H1 (cell line): ENCODE measurements around the gene GNAS. TPM values are rescaled to one million over a fixed set of nuclear protein-coding genes. Genes with fewer than 3 reads are reported as not detected.
A peak's percentile ranks its signal among the peaks of the same experiment; 100 is the strongest.

Experiments
- CTCF ChIA-PET: fragments of 300-600 bp; sonication (Branson Sonifier 250); formaldehyde crosslinking; loops from one replicate; lab custom pipeline; 2021; ENCODE audit not compliant: partially characterized antibody; lab: Charles Lee
- POLR2A ChIA-PET: fragments of 300-600 bp; sonication (Branson Sonifier 250); formaldehyde crosslinking; loops from one replicate; lab custom pipeline; 2021; ENCODE audit warnings: inconsistent platforms; ENCODE audit not compliant: partially characterized antibody; lab: Charles Lee
- DNase-seq, 2 experiments: peaks; one replicate each; pipeline versions ENCODE4 v3.0.0 to v3.0.0-alpha.2; 2010 to 2022; ENCODE audit warnings: low spot score in 2 of 2, low read depth in 1 of 2, mixed read lengths in 1 of 2
- FAIRE-seq: peaks from 2 replicates; lab custom pipeline; 2011; peaks lifted over from hg19 to GRCh38; lab: Jason Lieb, UNC
- H2AFZ ChIP-seq: 2 replicates; pipeline ENCODE4 v1.8.1; 2012; ENCODE audit warnings: low read length, inconsistent platforms
- H2AK5ac ChIP-seq: 2 replicates; pipeline ENCODE4 v1.6.1; 2013; ENCODE audit warnings: low read depth, low read length
- H2BK120ac ChIP-seq: replicated peaks from 2 replicates; pipeline ENCODE3; 2013; ENCODE audit warnings: low read depth, low read length, inconsistent platforms
- H2BK12ac ChIP-seq: 2 replicates; pipeline ENCODE4 v1.6.1; 2013; ENCODE audit warnings: low read depth, low read length
- H2BK15ac ChIP-seq: 2 replicates; pipeline ENCODE4 v1.6.1; 2013; ENCODE audit warnings: low read length
- H2BK20ac ChIP-seq: 2 replicates; pipeline ENCODE4 v1.6.1; 2013; ENCODE audit warnings: low read length
- H2BK5ac ChIP-seq: 2 replicates; pipeline ENCODE4 v1.6.1; 2013; ENCODE audit warnings: low read depth, low read length
- H3K14ac ChIP-seq: 2 replicates; pipeline ENCODE4 v1.6.1; 2013; ENCODE audit warnings: inconsistent platforms; ENCODE audit not compliant: insufficient read length
- H3K18ac ChIP-seq: 2 replicates; pipeline ENCODE4 v1.6.1; 2013; ENCODE audit warnings: low read length; ENCODE audit errors: extremely low read depth
- H3K23ac ChIP-seq: 2 replicates; pipeline ENCODE4 v1.6.1; 2013; ENCODE audit warnings: inconsistent platforms; ENCODE audit not compliant: insufficient read length
- H3K23me2 ChIP-seq: 2 replicates; pipeline ENCODE4 v1.6.1; 2013; ENCODE audit warnings: low read depth, low read length
- H3K27ac ChIP-seq: 2 replicates; pipeline ENCODE4 v1.6.1; 2011; ENCODE audit warnings: low read depth, low read length, inconsistent platforms
- H3K27me3 ChIP-seq, 4 experiments: replicated peaks in 1 of 4; 1 replicate in 1 of 4; 2 replicates in 3 of 4; pipeline versions ENCODE4 v1.6.1 to v1.8.1; 2011 to 2013; ENCODE audit warnings: low read length in 3 of 4, mild to moderate bottlenecking in 3 of 4, inconsistent platforms in 2 of 4, mixed read lengths in 2 of 4, moderate library complexity in 1 of 4; ENCODE audit not compliant: control insufficient read depth in 3 of 4, insufficient read depth in 3 of 4; ENCODE audit errors: extremely low read depth in 1 of 4
- H3K36me3 ChIP-seq, 4 experiments: 2 replicates each; pipeline versions ENCODE4 v1.6.1 to v1.8.1; 2011 to 2013; ENCODE audit warnings: mild to moderate bottlenecking in 4 of 4, low read length in 3 of 4, moderate library complexity in 2 of 4, control low read depth in 1 of 4, inconsistent platforms in 1 of 4; ENCODE audit not compliant: insufficient read depth in 4 of 4, control insufficient read depth in 2 of 4
- H3K4ac ChIP-seq: replicated peaks from 2 replicates; pipeline ENCODE3; 2013; ENCODE audit warnings: low read length, low read depth, mixed read lengths, inconsistent platforms; ENCODE audit not compliant: insufficient read length
- H3K4me1 ChIP-seq, 4 experiments: replicated peaks in 1 of 4; 1 replicate in 1 of 4; 2 replicates in 3 of 4; pipeline versions ENCODE4 v1.6.1 to v1.8.1; 2011 to 2013; ENCODE audit warnings: low read length in 3 of 4, inconsistent platforms in 2 of 4, mixed read lengths in 1 of 4; ENCODE audit not compliant: insufficient read depth in 4 of 4, control insufficient read depth in 3 of 4
- H3K4me2 ChIP-seq, 2 experiments: 2 replicates each; pipeline versions ENCODE4 v1.6.1 to v1.8.1; 2011 to 2013; ENCODE audit warnings: low read depth in 2 of 2, low read length in 2 of 2, control low read depth in 1 of 2, inconsistent platforms in 1 of 2, mild to moderate bottlenecking in 1 of 2; ENCODE audit not compliant: insufficient read depth in 1 of 2
- H3K4me3 ChIP-seq, 4 experiments: fragments of 200-600, 300-600 bp in 1 of 4; sonication (generic), shearing (Covaris generic), sonication (Bioruptor Twin) in 1 of 4; 2 replicates each; pipeline versions ENCODE4 v1.5.1 to v1.8.1; 2011 to 2016; ENCODE audit warnings: low read length in 4 of 4, low read depth in 3 of 4, control low read depth in 2 of 4, inconsistent platforms in 2 of 4, mild to moderate bottlenecking in 2 of 4, mixed read lengths in 1 of 4, moderate library complexity in 1 of 4; ENCODE audit not compliant: insufficient read depth in 2 of 4; ENCODE audit errors: extremely low read depth in 1 of 4
- H3K56ac ChIP-seq: replicated peaks from 2 replicates; pipeline ENCODE3; 2013; ENCODE audit warnings: low read depth, mild to moderate bottlenecking, mixed read lengths, low read length, inconsistent platforms; ENCODE audit not compliant: insufficient read length
- H3K79me1 ChIP-seq: 2 replicates; pipeline ENCODE4 v1.6.1; 2013; ENCODE audit warnings: low read depth, low read length, control low read depth
- H3K79me2 ChIP-seq, 2 experiments: 2 replicates each; pipeline versions ENCODE4 v1.6.1 to v1.8.1; 2012 to 2013; ENCODE audit warnings: low read length in 2 of 2, mild to moderate bottlenecking in 2 of 2, inconsistent platforms in 1 of 2; ENCODE audit not compliant: insufficient read depth in 2 of 2, control insufficient read depth in 1 of 2
- H3K9ac ChIP-seq, 4 experiments: replicated peaks in 1 of 4; 1 replicate in 1 of 4; 2 replicates in 3 of 4; pipeline versions ENCODE4 v1.6.1 to v1.8.1; 2011 to 2013; ENCODE audit warnings: low read depth in 3 of 4, low read length in 3 of 4, control low read depth in 2 of 4, mild to moderate bottlenecking in 2 of 4, moderate library complexity in 2 of 4, inconsistent platforms in 1 of 4; ENCODE audit errors: extremely low read depth in 1 of 4
- H3K9me3 ChIP-seq, 2 experiments: 2 replicates each; pipeline versions ENCODE4 v1.6.1 to v1.8.1; 2012 to 2013; ENCODE audit warnings: mild to moderate bottlenecking in 2 of 2, moderate library complexity in 2 of 2, control low read depth in 1 of 2, inconsistent platforms in 1 of 2, low read depth in 1 of 2, low read length in 1 of 2, mixed read lengths in 1 of 2; ENCODE audit not compliant: insufficient read depth in 2 of 2
- H4K20me1 ChIP-seq, 2 experiments: replicated peaks in 1 of 2; 2 replicates each; pipeline versions ENCODE3 to v1.8.1; 2011 to 2013; ENCODE audit warnings: inconsistent platforms in 2 of 2, low read length in 2 of 2, mild to moderate bottlenecking in 1 of 2; ENCODE audit not compliant: insufficient read depth in 2 of 2, control insufficient read depth in 1 of 2
- H4K5ac ChIP-seq: 2 replicates; pipeline ENCODE4 v1.6.1; 2013; ENCODE audit warnings: low read length, low read depth, mixed read lengths, inconsistent platforms; ENCODE audit not compliant: insufficient read length
- H4K8ac ChIP-seq: 2 replicates; pipeline ENCODE4 v1.8.0; 2013; ENCODE audit warnings: mild to moderate bottlenecking, moderate library complexity, low read length, inconsistent platforms; ENCODE audit not compliant: insufficient read depth; ENCODE audit errors: extremely low read depth
- H4K91ac ChIP-seq: replicated peaks from 2 replicates; pipeline ENCODE3; 2013; ENCODE audit warnings: low read length, mixed read lengths, inconsistent platforms; ENCODE audit not compliant: insufficient read length
- CBX8 ChIP-seq: fragments of 300-800, 300-1000 bp; sonication (generic); IDR thresholded peaks from 2 replicates; pipeline ENCODE4 v1.7.1; 2016; ENCODE audit warnings: low read depth, low read length, borderline replicate concordance
- CTCF ChIP-seq, 3 experiments: IDR thresholded peaks; 1 replicate in 2 of 3; 2 replicates in 1 of 3; pipeline versions ENCODE4 v1.5.1 to v1.6.1; 2011; ENCODE audit warnings: low read length in 3 of 3, mild to moderate bottlenecking in 3 of 3, inconsistent platforms in 2 of 3, low read depth in 1 of 3, moderate library complexity in 1 of 3; ENCODE audit not compliant: insufficient read depth in 1 of 3; ENCODE audit errors: control extremely low read depth in 1 of 3
- EZH2 ChIP-seq: fragments of 200-600 bp; sonication (generic); IDR thresholded peaks from 2 replicates; pipeline ENCODE4 v1.7.1; 2012; ENCODE audit warnings: low read depth, mild to moderate bottlenecking, moderate library complexity, low read length, inconsistent platforms; ENCODE audit not compliant: severe bottlenecking
- RAD21 ChIP-seq, 2 experiments: IDR thresholded peaks in 1 of 2; conservative IDR thresholded peaks in 1 of 2; 2 replicates each; pipeline ENCODE4 v1.6.1; 2011; ENCODE audit warnings: low read depth in 2 of 2, low read length in 2 of 2, improper control_type of control experiment in 1 of 2, inconsistent platforms in 1 of 2, mild to moderate bottlenecking in 1 of 2, moderate library complexity in 1 of 2
- RBBP5 ChIP-seq: IDR thresholded peaks from 2 replicates; pipeline ENCODE4 v1.7.1; 2012; ENCODE audit warnings: low read depth, mild to moderate bottlenecking, inconsistent platforms, low read length, moderate library complexity, borderline replicate concordance
- SAP30 ChIP-seq: fragments of 300-600 bp; sonication (generic); IDR thresholded peaks from 2 replicates; pipeline ENCODE4 v1.7.1; 2012; ENCODE audit warnings: low read length, moderate library complexity, mild to moderate bottlenecking, inconsistent platforms; ENCODE audit not compliant: insufficient read depth, insufficient replicate concordance
- SIN3A ChIP-seq, 2 experiments: IDR thresholded peaks in 1 of 2; conservative IDR thresholded peaks in 1 of 2; 2 replicates each; pipeline ENCODE4 v1.6.1; 2011 to 2012; ENCODE audit warnings: low read length in 2 of 2, improper control_type of control experiment in 1 of 2, low read depth in 1 of 2, mild to moderate bottlenecking in 1 of 2
- ZNF274 ChIP-seq: IDR thresholded peaks from 2 replicates; pipeline ENCODE4 v1.7.0; 2012; ENCODE audit warnings: low read length, borderline replicate concordance; ENCODE audit errors: extremely low read depth
- whole genome bisulfite sequencing, 2 experiments: shearing (Covaris generic) in 1 of 2; methylation state at CpG; one replicate each; pipeline versions ENCODE4 v1.1.6 to v1.1.7; 2013 to 2015; ENCODE audit warnings: low lambda C conversion rate in 2 of 2, mixed read lengths in 2 of 2, inconsistent platforms in 1 of 2, low coverage in 1 of 2, missing lambda C conversion rate in 1 of 2; ENCODE audit not compliant: insufficient replicate concordance in 2 of 2, insufficient coverage in 1 of 2, insufficient read length in 1 of 2; ENCODE audit errors: extremely low coverage in 1 of 2, missing lambda C conversion rate in 1 of 2; 5-methylcytosine and 5-hydroxymethylcytosine counted together
- polyA plus RNA-seq, 7 experiments: library from polyadenylated mRNA; depleted of rRNA in 3 of 7; stranded (reverse) in 5 of 7; unstranded in 2 of 7; fragments of >200 nt in 5 of 7; fragments of 200-250 nt in 2 of 7; gene quantifications; 1 replicate in 5 of 7; 2 replicates in 1 of 7; 4 replicates in 1 of 7; pipeline versions ENCODE4 v1.2.1 to v1.2.3, GENCODE V29; 2011 to 2013; ENCODE audit warnings: missing spikeins in 2 of 7, mixed read lengths in 2 of 7
- total RNA-seq: library from RNA; stranded (reverse); fragmentation: NEBNext Ultra II Directional; extraction: Animal tissue kit (Norgen Biotek cat#: 25700); gene quantifications from 2 replicates; pipeline ENCODE4 v1.2.1, GENCODE V29; 2021

GNAS gene
- total and polyA plus RNA-seq, 2 of the 8 experiments (the other 6 are each of a cell fraction or from before 2014, with no cell fraction given) = 989 to 1,613 TPM

- 72% methylated on average over 8 of the region's 8 CpGs; no CpG with 5 or more reads in 1 of the 2 experiments for WGBS, 2 experiments
Measured at GRCh38 chr20:58822149-58822548, 30.4 kb upstream of the GNAS start.

More at GRCh38 chr20:58822149-58822548, 30.4 kb upstream of the GNAS start:
- no peak overlapping the region for H3K27ac ChIP-seq
- DNase-seq (no peak), FAIRE-seq (no peak)
- no peak overlapping the region for H2AK5ac ChIP-seq
- no peak overlapping the region for H4K91ac ChIP-seq
- peaks cover 0 to 3% of the 10 kb centered on the region in 2 experiments; a peak in 1 of 4 replicates for H3K9me3 ChIP-seq
- H3K36me3 ChIP-seq = peaks cover 2 to 49% (median 15%) of the 10 kb centered on the region in 4 experiments; a peak in 5 of 8 replicates
- H2BK20ac ChIP-seq = no peak overlapping the region
- no peak overlapping the region for H4K8ac ChIP-seq
- H3K4me3 ChIP-seq = no peak overlapping the region
- no peak overlapping the region for H3K18ac ChIP-seq
- no peak overlapping the region for H2BK5ac ChIP-seq
- no peak overlapping the region for H3K23ac ChIP-seq
- no peak overlapping the region for H2AFZ ChIP-seq
- H3K79me2 ChIP-seq = peaks cover 1 to 27% of the 10 kb centered on the region in 2 experiments; a peak in 3 of 4 replicates
- H4K20me1 ChIP-seq = peaks cover 0 to under 1% of the 10 kb centered on the region in 2 experiments
- H3K4me2 ChIP-seq = no peak overlapping the region
- H3K56ac ChIP-seq = no peak overlapping the region
- H2BK120ac ChIP-seq = no peak overlapping the region
- no peaks in the 10 kb centered on the region for H3K27me3 ChIP-seq
- peaks cover 4% of the 10 kb centered on the region; the same call in 1 of the 2 replicates for H3K79me1 ChIP-seq
- 0 out of 7 replicates have a peak, but pooled peaks cover 0 to 2% (median 0%) of the 10 kb centered on the region in 4 experiments for H3K4me1 ChIP-seq
- no peak overlapping the region for H2BK15ac ChIP-seq
- no peak overlapping the region for H2BK12ac ChIP-seq
- POLR2A ChIA-PET = interaction anchor here (0.9 to 5.3 kb wide), 7 partner anchors 9 to 109 kb away, joined by 3 to 42 read pairs (median 5); no protein-coding TSS in a partner anchor
- no peaks in the 10 kb centered on the region for H3K23me2 ChIP-seq
- TF ChIP-seq RAD21 (IDR thresholded peaks at IDR 0.05 in 1 of 2, conservative IDR thresholded peaks at IDR 0.05 in 1 of 2; ENCODE audit: low read depth in 2 of 2, low read length in 2 of 2) (peak; percentile 56 to 72), SAP30 (no peak), CBX8 (no peak), ZNF274 (no peak), SIN3A (conservative IDR thresholded peaks at IDR 0.05 in 1 of 2, IDR thresholded peaks at IDR 0.05 in 1 of 2; ENCODE audit: low read depth in 1 of 2, low read length in 2 of 2) (no peak), RBBP5 (no peak), EZH2 (no peak), CTCF (IDR thresholded peaks at IDR 0.05; ENCODE audit: control extremely low read depth in 1 of 3, insufficient read depth in 1 of 3, low read depth in 1 of 3, low read length in 3 of 3) (peak; percentile 42 to 67 (median 46))
- no peak overlapping the region for H3K14ac ChIP-seq
- H3K4ac ChIP-seq = no peak overlapping the region
- CTCF ChIA-PET = interaction anchor here (0.9 to 3.5 kb wide), 8 partner anchors 12 to 340 kb away, joined by 3 to 12 read pairs (median 4); no protein-coding TSS in a partner anchor
- H4K5ac ChIP-seq = no peak overlapping the region
- no peak overlapping the region for H3K9ac ChIP-seq
